HEK293 (cell line): Measurements from ENCODE around the gene UNC119.

Experiments
- KLF16 ChIP-seq: fragments of 450-650 bp; formaldehyde crosslinking; IDR thresholded peaks from 2 replicates; pipeline ENCODE4 v1.5.1; 2017; ENCODE audit warnings: missing biosample characterization, missing genetic modification characterization
- KLF17 ChIP-seq: fragments of 450-650 bp; formaldehyde crosslinking; IDR thresholded peaks from 2 replicates; pipeline ENCODE4 v1.5.1; 2016; ENCODE audit warnings: missing biosample characterization, missing genetic modification characterization
- KLF9 ChIP-seq: fragments of 450-650 bp; formaldehyde crosslinking; IDR thresholded peaks from 2 replicates; pipeline ENCODE4 v1.5.1; 2016; ENCODE audit warnings: missing biosample characterization, missing genetic modification characterization, low read depth
- PRDM4 ChIP-seq: fragments of 450-650 bp; formaldehyde crosslinking; IDR thresholded peaks from 2 replicates; pipeline ENCODE4 v1.5.1; 2017; ENCODE audit warnings: missing biosample characterization, missing genetic modification characterization
- SP3 ChIP-seq: fragments of 450-650 bp; formaldehyde crosslinking; IDR thresholded peaks from 2 replicates; pipeline ENCODE4 v1.5.1; 2016; ENCODE audit warnings: missing biosample characterization, missing genetic modification characterization
- SP7 ChIP-seq: fragments of 450-650 bp; formaldehyde crosslinking; IDR thresholded peaks from 2 replicates; pipeline ENCODE4 v1.5.1; 2016; ENCODE audit warnings: missing biosample characterization, missing genetic modification characterization
- YY1 ChIP-seq: fragments of 450-650 bp; formaldehyde crosslinking; IDR thresholded peaks from 2 replicates; pipeline ENCODE4 v1.5.1; 2018; ENCODE audit warnings: missing biosample characterization, missing genetic modification characterization
- YY2 ChIP-seq: fragments of 450-650 bp; formaldehyde crosslinking; IDR thresholded peaks from 2 replicates; pipeline ENCODE4 v1.5.1; 2016; ENCODE audit warnings: missing biosample characterization, missing genetic modification characterization
- ZBTB1 ChIP-seq: fragments of 450-650 bp; formaldehyde crosslinking; IDR thresholded peaks from 2 replicates; pipeline ENCODE4 v1.5.1; 2016; ENCODE audit warnings: missing biosample characterization, missing genetic modification characterization
- ZBTB17 ChIP-seq: fragments of 450-650 bp; formaldehyde crosslinking; IDR thresholded peaks from 2 replicates; pipeline ENCODE4 v1.5.1; 2016; ENCODE audit warnings: missing biosample characterization, missing genetic modification characterization
- ZBTB6 ChIP-seq: fragments of 450-650 bp; formaldehyde crosslinking; IDR thresholded peaks from 2 replicates; pipeline ENCODE4 v1.5.1; 2017; ENCODE audit warnings: missing biosample characterization, missing genetic modification characterization
- ZBTB8A ChIP-seq: fragments of 450-650 bp; formaldehyde crosslinking; IDR thresholded peaks from 2 replicates; pipeline ENCODE4 v1.5.1; 2016; ENCODE audit warnings: missing biosample characterization, missing genetic modification characterization
- ZNF341 ChIP-seq: fragments of 450-650 bp; formaldehyde crosslinking; IDR thresholded peaks from 2 replicates; pipeline ENCODE4; 2016; ENCODE audit warnings: low read depth, missing biosample characterization, missing genetic modification characterization
- ZNF449 ChIP-seq: fragments of 450-650 bp; formaldehyde crosslinking; IDR thresholded peaks from 2 replicates; pipeline ENCODE4 v1.5.1; 2017; ENCODE audit warnings: missing biosample characterization, mild to moderate bottlenecking, missing genetic modification characterization, moderate library complexity
- ZNF473 ChIP-seq: fragments of 450-650 bp; formaldehyde crosslinking; IDR thresholded peaks from 2 replicates; pipeline ENCODE4 v1.5.1; 2017; ENCODE audit warnings: missing biosample characterization, missing genetic modification characterization
- ZNF510 ChIP-seq: fragments of 450-650 bp; formaldehyde crosslinking; IDR thresholded peaks from 2 replicates; pipeline ENCODE4 v1.5.1; 2018; ENCODE audit warnings: mild to moderate bottlenecking, missing genetic modification characterization, missing biosample characterization; ENCODE audit not compliant: insufficient replicate concordance
- ZNF558 ChIP-seq: fragments of 450-650 bp; formaldehyde crosslinking; IDR thresholded peaks from 2 replicates; pipeline ENCODE4 v1.5.1; 2016; ENCODE audit warnings: missing biosample characterization, missing genetic modification characterization
- ZNF580 ChIP-seq: fragments of 450-650 bp; formaldehyde crosslinking; IDR thresholded peaks from 2 replicates; pipeline ENCODE4 v1.5.1; 2016; ENCODE audit warnings: missing biosample characterization, missing genetic modification characterization
- ZNF585B ChIP-seq: fragments of 450-650 bp; formaldehyde crosslinking; IDR thresholded peaks from 2 replicates; pipeline ENCODE4 v1.5.1; 2016; ENCODE audit warnings: missing biosample characterization, missing genetic modification characterization
- ZNF610 ChIP-seq: fragments of 450-650 bp; formaldehyde crosslinking; IDR thresholded peaks from 2 replicates; pipeline ENCODE4 v1.5.1; 2016; ENCODE audit warnings: missing biosample characterization, missing genetic modification characterization, borderline replicate concordance
- ZNF626 ChIP-seq: fragments of 450-650 bp; sonication (Bioruptor Pico); formaldehyde crosslinking; IDR thresholded peaks from 2 replicates; pipeline ENCODE4 v1.5.1; 2018; ENCODE audit warnings: missing biosample characterization, missing genetic modification characterization, inconsistent platforms
- ZNF76 ChIP-seq: fragments of 450-650 bp; formaldehyde crosslinking; IDR thresholded peaks from 2 replicates; pipeline ENCODE4; 2016; ENCODE audit warnings: low read depth, missing biosample characterization, missing genetic modification characterization, borderline replicate concordance
- ZNF777 ChIP-seq: fragments of 450-650 bp; formaldehyde crosslinking; IDR thresholded peaks from 2 replicates; pipeline ENCODE4 v1.5.1; 2017; ENCODE audit warnings: missing biosample characterization, missing genetic modification characterization, borderline replicate concordance

Gene UNC119

GRCh38 chr17:28598799-28599310 lies 46.4 kb upstream of the UNC119 start, which contains the start of gene SPAG5 (continued):
- TF ChIP-seq ZNF610 (tag by site-specific recombination) (0 out of 2 replicates have a peak, but pooled peaks have one; percentile 38), ZNF449 (tag by site-specific recombination) (peak; percentile 99), ZNF341 (tag by site-specific recombination) (no peak), SP3 (tag by site-specific recombination) (peak; percentile 96), PRDM4 (tag by site-specific recombination) (peak; percentile 7; the same call in 1 of the 2 replicates), ZBTB8A (no peak), ZNF580 (tag by site-specific recombination) (peak; percentile 91), ZNF585B (tag by site-specific recombination) (no peak), YY1 (tag by site-specific recombination) (peak; percentile 76), KLF9 (tag by site-specific recombination) (peak; percentile 98), YY2 (tag by site-specific recombination) (peak; percentile 62; the same call in 1 of the 2 replicates), ZNF558 (no peak), ZNF473 (tag by site-specific recombination) (no peak), ZBTB1 (tag by site-specific recombination) (no peak), ZBTB6 (tag by site-specific recombination) (peak; percentile 5; the same call in 1 of the 2 replicates), SP7 (tag by site-specific recombination) (peak; percentile 66; the same call in 1 of the 2 replicates), ZNF777 (tag by site-specific recombination) (0 out of 2 replicates have a peak, but pooled peaks have one; percentile 24), ZNF510 (tag by site-specific recombination) (no peak), ZNF76 (tag by site-specific recombination) (peak; percentile 45; the same call in 1 of the 2 replicates), ZBTB17 (peak; percentile 85), KLF17 (tag by site-specific recombination) (0 out of 2 replicates have a peak, but pooled peaks have one; percentile 27), ZNF626 (tag by site-specific recombination) (no peak), KLF16 (tag by site-specific recombination) (peak; percentile 65; the same call in 1 of the 2 replicates)
